SU-DHL-6 (cell line): Measurements from ENCODE around the gene SCN2B.

Source experiments
- CTCF ChIP-seq: fragments of 200-600 bp; sonication (generic); IDR thresholded peaks from one replicate; pipeline ENCODE4 v1.5.1; 2017; ENCODE audit warnings: antibody characterized with exemption, mild to moderate bottlenecking, low read length, moderate library complexity; ENCODE audit not compliant: insufficient read depth, poor library complexity, severe bottlenecking
- EZH2phosphoT487 ChIP-seq: fragments of 200-600 bp; sonication (generic), shearing (Covaris generic); conservative IDR thresholded peaks from 2 replicates; pipeline ENCODE4 v1.6.1; 2018; ENCODE audit warnings: mild to moderate bottlenecking, antibody characterized with exemption, low read length, moderate library complexity, mixed read lengths

GRCh38 chr11:118209033-118209432 lies 32.6 kb upstream of the SCN2B start:
- TF ChIP-seq CTCF (no peak), EZH2phosphoT487 (no peak)
